OCI-LY7 (cell line): ENCODE results near the gene CPNE5.

ENCODE experiments used
- EZH2phosphoT487 ChIP-seq: fragments of 200-600 bp; sonication (generic); IDR thresholded peaks from 2 replicates; pipeline ENCODE4 v1.6.1; 2018; ENCODE audit warnings: low read depth, borderline replicate concordance, mild to moderate bottlenecking, mixed run types, antibody characterized with exemption, low read length, moderate library complexity, mixed read lengths
- TF ChIP-seq, protein P1 (sequence below): fragments of 200-600 bp; sonication (generic); conservative IDR thresholded peaks from 2 replicates; pipeline ENCODE4 v1.5.1; 2014; ENCODE audit warnings: mild to moderate bottlenecking, antibody characterized with exemption, low read length, moderate library complexity, mixed read lengths

DNA sequence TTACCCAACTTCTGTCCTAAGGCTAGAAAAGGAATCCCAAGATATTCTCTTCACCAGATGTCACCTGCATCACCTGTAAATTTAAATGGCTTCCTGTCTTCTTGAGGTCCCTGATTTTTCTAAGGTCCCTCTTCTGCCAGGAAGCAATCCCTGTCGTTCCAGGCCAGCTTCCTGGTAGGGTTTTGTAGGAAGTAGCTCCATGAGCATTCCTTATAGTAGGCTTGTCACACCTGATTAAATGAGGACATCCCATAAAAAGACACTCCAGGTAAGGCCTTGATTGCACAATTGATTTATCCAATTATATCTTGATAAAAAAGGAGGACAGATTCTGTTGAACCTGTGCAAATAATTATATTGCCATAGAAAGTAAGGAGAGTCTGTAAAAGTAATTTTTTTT, 132.9 kb downstream of the CPNE5 start:
- TF ChIP-seq, protein P1, sequence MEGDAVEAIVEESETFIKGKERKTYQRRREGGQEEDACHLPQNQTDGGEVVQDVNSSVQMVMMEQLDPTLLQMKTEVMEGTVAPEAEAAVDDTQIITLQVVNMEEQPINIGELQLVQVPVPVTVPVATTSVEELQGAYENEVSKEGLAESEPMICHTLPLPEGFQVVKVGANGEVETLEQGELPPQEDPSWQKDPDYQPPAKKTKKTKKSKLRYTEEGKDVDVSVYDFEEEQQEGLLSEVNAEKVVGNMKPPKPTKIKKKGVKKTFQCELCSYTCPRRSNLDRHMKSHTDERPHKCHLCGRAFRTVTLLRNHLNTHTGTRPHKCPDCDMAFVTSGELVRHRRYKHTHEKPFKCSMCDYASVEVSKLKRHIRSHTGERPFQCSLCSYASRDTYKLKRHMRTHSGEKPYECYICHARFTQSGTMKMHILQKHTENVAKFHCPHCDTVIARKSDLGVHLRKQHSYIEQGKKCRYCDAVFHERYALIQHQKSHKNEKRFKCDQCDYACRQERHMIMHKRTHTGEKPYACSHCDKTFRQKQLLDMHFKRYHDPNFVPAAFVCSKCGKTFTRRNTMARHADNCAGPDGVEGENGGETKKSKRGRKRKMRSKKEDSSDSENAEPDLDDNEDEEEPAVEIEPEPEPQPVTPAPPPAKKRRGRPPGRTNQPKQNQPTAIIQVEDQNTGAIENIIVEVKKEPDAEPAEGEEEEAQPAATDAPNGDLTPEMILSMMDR: no peak
- no peak for TF ChIP-seq EZH2phosphoT487
